Ureter (tissue), 1 donor: ENCODE measurements around the gene EFHD2. TPM values are rescaled to one million over a fixed set of nuclear protein-coding genes. Genes with fewer than 3 reads are reported as not detected.

Source experiments
- DNase-seq: peaks from one replicate; pipeline ENCODE4 v3.0.0-alpha.2; 2020; ENCODE audit warnings: low spot score
- total RNA-seq: library from RNA; stranded (reverse); gene quantifications from one replicate; pipeline ENCODE4 v1.2.4, GENCODE V29; 2023
- donor health status: DM: yes; HTN: yes; CAD: no.

The EFHD2 gene
- total RNA-seq, 1 donor from 2014 or later, result 103 TPM

- no peak for DNase-seq
These were observed 67.2 kb downstream of the EFHD2 start for GRCh38 chr1:15476927-15477326.

- no peak for DNase-seq
These were observed 68.0 kb downstream of the EFHD2 start for GRCh38 chr1:15477646-15478212.

Other genes starting within 250 kb of the EFHD2 start
- 12.3 TPM for gene FHAD1, start 162.7 kb upstream of the EFHD2 start, total RNA-seq
- not detected for gene CTRC, start 28.6 kb downstream of the EFHD2 start, total RNA-seq
- 0.44 TPM for gene CELA2A, start 46.8 kb downstream of the EFHD2 start, total RNA-seq
- not detected for gene CELA2B, start 66.2 kb downstream of the EFHD2 start, total RNA-seq
- 16.8 TPM for gene CASP9, start 114.3 kb downstream of the EFHD2 start, total RNA-seq
- 43.8 TPM for gene DNAJC16, start 117.0 kb downstream of the EFHD2 start, total RNA-seq
- gene AGMAT, start 175.2 kb downstream of the EFHD2 start, total RNA-seq, result 2.0 TPM
- 92.0 TPM for gene DDI2, start 207.6 kb downstream of the EFHD2 start, total RNA-seq